Retinal pigment epithelial cell (primary cell): ENCODE measurements around the gene SYNDIG1.

Experiments
- DNase-seq: peaks from one replicate; pipeline ENCODE4 v3.0.0-alpha.2; 2010; ENCODE audit warnings: low read depth
- H3K4me3 ChIP-seq: 2 replicates; pipeline ENCODE4 v1.5.1; 2011; ENCODE audit warnings: mild to moderate bottlenecking, low read length, control low read depth, moderate library complexity
- TF ChIP-seq, protein P1 (sequence below): conservative IDR thresholded peaks from 2 replicates; pipeline ENCODE4 v1.5.1; 2011; ENCODE audit warnings: low read depth, low read length, control low read depth, inconsistent platforms

The SYNDIG1 gene

DNA sequence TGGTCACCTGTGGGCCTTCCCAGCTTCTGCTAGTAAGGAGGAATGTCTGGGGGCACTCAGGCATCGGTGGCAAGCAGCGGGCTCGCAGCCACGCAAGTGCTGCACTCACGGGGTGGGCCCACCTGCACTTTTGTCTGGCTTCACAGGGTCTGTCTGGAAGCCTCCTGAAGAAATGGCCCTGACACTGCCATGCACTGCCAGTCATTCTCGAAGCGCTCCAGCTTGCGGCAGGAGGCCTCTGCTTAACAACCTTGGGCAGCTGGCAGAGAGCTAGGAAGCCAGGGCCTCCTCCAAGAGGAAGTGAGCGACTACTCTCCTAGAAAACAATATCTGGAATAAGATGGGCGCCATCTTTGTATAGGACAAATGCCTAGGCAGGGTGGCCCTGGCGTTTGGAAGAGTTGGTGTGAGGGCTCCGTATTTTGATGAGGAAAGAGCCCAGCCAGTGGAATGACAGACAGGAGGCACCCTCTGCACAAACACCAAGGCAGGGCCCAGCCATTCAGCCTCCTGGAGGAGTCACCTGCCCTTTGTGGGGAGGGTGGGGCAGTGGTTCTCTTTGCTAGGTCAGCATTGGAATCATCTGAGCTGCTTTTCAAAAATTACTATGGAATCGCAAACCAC lies 113.9 kb downstream of the SYNDIG1 start:
- no peak overlapping the region for H3K4me3 ChIP-seq
- DNase-seq = no peak
- TF ChIP-seq, protein P1, sequence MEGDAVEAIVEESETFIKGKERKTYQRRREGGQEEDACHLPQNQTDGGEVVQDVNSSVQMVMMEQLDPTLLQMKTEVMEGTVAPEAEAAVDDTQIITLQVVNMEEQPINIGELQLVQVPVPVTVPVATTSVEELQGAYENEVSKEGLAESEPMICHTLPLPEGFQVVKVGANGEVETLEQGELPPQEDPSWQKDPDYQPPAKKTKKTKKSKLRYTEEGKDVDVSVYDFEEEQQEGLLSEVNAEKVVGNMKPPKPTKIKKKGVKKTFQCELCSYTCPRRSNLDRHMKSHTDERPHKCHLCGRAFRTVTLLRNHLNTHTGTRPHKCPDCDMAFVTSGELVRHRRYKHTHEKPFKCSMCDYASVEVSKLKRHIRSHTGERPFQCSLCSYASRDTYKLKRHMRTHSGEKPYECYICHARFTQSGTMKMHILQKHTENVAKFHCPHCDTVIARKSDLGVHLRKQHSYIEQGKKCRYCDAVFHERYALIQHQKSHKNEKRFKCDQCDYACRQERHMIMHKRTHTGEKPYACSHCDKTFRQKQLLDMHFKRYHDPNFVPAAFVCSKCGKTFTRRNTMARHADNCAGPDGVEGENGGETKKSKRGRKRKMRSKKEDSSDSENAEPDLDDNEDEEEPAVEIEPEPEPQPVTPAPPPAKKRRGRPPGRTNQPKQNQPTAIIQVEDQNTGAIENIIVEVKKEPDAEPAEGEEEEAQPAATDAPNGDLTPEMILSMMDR = no peak

DNA sequence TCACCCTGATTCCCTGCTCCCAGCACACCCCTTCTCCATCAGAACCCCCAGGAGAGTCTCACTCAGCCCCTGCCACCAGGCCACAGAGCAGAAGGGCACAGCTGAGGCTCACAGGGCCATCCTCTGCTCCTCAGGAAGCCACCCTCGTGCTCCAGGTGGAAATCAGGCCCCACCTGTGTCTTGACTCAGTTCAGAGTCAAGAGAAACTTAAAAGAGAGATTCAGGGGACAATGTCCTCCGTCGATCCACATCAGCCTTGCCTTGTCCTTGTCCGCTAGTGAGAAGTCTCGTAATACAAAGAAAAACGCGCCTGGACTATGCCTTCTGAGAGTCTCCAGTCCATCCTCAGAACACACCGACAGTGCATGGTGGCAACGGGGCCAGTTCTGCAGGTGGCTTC lies 114.6 kb downstream of the SYNDIG1 start:
- H3K4me3 ChIP-seq = no peak overlapping the region
- TF ChIP-seq, protein P1 = no peak
- DNase-seq = no peak

DNA sequence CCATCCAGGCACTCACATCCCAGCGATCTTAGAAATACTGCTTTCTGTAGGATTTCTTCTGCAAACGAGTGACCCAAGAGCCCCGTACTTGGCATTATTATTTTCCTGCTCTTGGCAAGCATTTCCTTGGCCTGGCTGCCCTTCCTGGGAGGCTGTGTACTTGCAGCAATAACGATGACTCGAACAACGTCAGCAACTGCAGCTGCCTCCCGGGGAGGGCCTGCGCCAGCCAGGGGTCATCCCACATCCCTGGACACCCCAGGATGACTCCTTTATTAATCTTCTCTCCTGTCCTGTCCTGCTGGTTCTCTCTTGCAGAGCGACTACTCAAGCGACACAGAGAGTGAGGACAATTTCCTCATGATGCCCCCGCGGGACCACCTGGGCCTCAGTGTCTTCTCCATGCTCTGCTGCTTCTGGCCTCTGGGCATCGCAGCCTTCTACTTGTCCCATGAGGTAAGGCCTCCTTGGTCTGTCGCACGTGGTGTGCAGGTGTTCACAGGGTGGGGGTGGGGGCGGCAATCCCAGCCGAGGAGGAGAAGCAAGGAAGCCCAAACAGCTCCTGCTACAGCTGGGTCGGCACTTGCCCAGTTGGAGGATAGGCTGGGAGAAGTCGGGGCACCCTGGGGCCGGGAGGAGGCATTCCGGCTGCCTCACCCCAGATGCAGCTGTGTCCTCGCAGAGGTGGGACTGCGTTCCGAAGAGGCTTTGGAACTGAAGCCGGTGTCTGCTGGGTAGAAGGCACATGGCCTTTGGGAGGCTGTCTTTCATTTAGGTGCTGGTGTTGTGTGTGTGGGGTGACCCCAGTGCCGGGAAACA lies 115.3 kb downstream of the SYNDIG1 start:
- TF ChIP-seq, protein P1 = no peak
- no peak for DNase-seq

DNA sequence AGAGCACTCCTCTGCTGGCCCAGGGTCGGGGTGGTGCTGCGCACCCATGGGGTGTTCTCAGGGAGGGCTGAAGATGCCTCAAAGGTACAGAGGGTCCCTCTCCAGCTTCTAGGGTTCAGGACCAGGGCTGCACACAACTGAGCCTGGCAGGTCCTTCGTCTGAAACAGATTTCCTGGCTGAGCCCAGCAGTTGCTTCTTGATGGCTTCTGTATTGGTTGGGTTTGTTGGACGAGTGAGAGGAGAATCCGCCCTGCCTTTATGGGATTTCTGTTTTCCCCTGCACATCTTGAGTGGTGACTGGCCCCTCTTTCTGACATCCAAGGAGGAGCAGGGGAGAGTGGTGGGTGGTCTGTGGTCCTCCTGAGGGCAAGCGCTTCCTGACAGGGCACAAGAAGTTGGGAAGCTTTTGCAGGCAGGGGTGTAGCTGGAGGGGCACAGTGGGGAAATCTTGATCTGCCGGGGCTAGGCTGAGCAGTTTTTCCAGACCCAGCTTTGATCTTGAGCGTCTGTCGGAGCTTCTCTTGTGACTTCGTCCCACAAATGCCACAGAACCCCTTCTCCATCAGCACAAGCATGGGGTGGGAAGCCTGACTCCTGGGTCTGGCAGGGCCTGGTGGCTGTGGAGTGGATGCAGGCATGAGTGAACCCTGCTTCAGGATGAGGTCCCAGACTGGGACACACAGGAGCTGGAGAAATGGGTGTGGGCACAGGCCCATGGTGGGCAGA lies 116.5 kb downstream of the SYNDIG1 start:
- DNase-seq = no peak
- H3K4me3 ChIP-seq = no peak overlapping the region
- TF ChIP-seq, protein P1 = no peak

More for the DNA sequence above, 115.3 kb downstream of the SYNDIG1 start:
- H3K4me3 ChIP-seq = no peak overlapping the region

DNA sequence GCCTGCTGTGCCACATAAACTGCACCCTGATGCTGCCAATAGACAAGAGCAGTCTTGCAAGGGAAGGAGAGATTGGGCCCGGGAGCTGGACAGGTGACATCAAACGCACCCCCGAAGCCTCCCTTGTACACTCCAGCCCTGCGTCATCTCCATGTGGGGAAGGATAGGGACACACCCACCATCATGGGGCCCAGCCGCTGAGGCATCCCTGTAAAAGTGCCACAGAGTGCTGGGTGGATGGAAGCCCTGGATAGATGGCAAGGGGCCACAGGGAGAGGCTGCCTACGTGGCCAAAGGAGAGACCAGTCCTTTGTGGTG lies 117.1 kb downstream of the SYNDIG1 start:
- no peak for DNase-seq
- TF ChIP-seq, protein P1 = no peak
- no peak overlapping the region for H3K4me3 ChIP-seq

DNA sequence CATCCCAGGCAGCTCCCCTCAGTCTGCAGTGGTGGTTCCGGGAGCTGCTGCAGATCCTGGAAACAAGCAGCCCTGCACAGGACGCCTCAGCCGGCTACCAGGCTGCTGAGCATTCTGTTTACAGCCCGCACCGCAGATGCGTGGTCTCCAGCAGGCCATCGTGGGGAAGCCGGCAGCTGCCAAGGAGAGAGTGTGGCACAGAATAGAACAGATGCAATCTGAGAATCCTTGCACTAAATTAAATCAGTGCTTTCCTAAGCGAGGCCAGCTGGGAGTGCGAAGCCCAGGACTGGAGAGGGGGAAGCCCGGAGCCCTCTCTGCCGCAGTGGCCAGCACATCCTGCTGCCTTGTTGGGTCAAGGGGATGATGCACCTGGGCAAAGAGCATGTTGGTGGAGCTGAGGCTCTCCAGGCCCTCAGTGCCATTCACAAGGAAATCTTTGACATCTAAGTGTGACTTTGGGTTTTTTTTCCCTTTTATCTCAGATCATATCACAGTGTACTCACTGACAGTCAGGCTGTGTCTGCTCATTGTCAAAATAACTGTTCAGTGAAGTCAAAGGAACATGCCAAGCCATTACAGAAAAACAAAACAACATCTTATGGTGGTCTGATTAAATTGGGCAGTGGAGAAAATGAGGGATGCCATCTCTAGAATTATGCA lies 118.1 kb downstream of the SYNDIG1 start:
- no peak for DNase-seq
- TF ChIP-seq, protein P1 = no peak
- H3K4me3 ChIP-seq = no peak overlapping the region
